Measurements from ENCODE around the gene CRIP2. TPM values are rescaled to one million over a fixed set of nuclear protein-coding genes. Genes with fewer than 3 reads are reported as not detected.

CRIP2 gene
- total RNA-seq = 164 and 186 TPM in 2 replicates

GRCh38 chr14:105474483-105475268 lies at the start of gene CRIP2:
TSS of gene CRIP2 (plus strand) at chr14:105474821. CDS start at chr14:105474863, 42 bp downstream.

GRCh38 chr14:105486163-105486973 lies 11.7 kb downstream of the CRIP2 start, which contains the start of gene CRIP1:
TSS of gene CRIP1 (plus strand) at chr14:105486886. CDS start at chr14:105487260, 374 bp downstream.

GRCh38 chr14:105490572-105491365 lies 16.1 kb downstream of the CRIP2 start, which contains the start of gene TEDC1:
TSS of gene TEDC1 (plus strand) at chr14:105491246. CDS start at chr14:105491376, 130 bp downstream.

DNA sequence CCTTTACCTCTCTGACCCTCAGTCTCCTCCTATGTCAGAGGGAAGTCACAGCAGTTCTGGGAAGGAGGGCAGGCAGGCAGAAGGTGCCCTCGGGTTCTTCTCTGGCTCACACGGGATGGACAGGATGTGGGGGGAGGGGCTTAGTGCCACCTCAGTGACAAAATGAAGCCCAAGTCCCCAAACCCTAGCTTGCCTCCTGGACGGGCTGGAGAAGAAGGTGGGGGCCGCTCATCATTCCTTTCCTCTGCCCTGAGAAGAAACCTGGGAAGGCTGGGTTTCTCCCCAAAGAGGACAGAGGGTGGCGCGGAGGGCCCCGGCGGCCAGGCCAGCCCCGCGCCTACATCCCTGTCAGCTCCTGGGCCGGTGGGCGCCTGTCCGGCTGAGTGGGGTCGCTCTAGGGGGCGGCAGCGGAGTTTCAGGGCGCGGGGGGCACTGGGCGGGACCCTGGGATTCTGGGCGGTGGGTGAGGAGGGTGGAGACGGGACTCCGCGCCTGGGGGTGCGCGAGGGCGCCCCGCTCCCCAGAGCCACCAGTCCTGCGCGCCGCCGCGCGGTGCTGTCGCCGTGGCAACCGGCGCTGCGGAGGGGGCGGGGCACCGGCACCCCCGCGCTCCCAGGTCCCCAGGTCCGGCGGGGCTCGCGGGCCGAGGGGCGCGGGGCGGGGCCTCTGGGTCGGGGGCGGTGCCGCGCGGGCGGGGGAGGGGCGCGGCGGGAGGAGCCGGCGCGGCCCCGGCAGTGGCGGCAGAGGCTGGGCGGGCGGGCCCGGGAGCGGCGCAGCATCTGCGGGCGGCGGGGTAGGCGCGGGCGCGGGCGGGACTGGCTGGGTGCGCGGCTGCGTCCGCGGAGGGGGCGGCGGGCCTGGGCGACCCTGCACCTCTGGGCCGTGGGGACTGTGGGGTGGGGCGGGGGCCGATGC lies 51.5 kb downstream of the CRIP2 start, which contains the start of gene TMEM121:
Gene TMEM121, plus strand, starts transcription at position 723 of the 915 bp plus-strand sequence. CDS start 2,252 bp downstream, outside the sequence.

Other genes starting within 250 kb of the CRIP2 start
- 41.0 and 41.8 TPM in 2 replicates for gene BTBD6, start 226.3 kb upstream of the CRIP2 start, total RNA-seq
- gene BRF1, start 173.8 kb upstream of the CRIP2 start, total RNA-seq = 20.2 and 24.8 TPM in 2 replicates
- 29.2 and 46.5 TPM in 2 replicates for gene PACS2, start 160.1 kb upstream of the CRIP2 start, total RNA-seq
- 0.07 TPM in 1 of 2 replicates, not detected in the other for gene TEX22, start 76.3 kb upstream of the CRIP2 start, total RNA-seq
- 30.8 and 50.1 TPM in 2 replicates for gene MTA1, start 55.0 kb upstream of the CRIP2 start, total RNA-seq
- 3.9 and 16.0 TPM in 2 replicates for gene CRIP1, start 12.1 kb downstream of the CRIP2 start, total RNA-seq
- gene TEDC1, start 16.4 kb downstream of the CRIP2 start, total RNA-seq = 25.2 and 37.2 TPM in 2 replicates
- 3.2 and 4.5 TPM in 2 replicates for gene TMEM121, start 51.8 kb downstream of the CRIP2 start, total RNA-seq

All from airway epithelial cell (primary cell).